Mucosa of descending colon (tissue), 3 donors: ENCODE results near the gene ARMH3. TPM values are rescaled to one million over a fixed set of nuclear protein-coding genes. Genes with fewer than 3 reads are reported as not detected.
A peak's percentile ranks its signal among the peaks of the same experiment; 100 is the strongest.
"Not testable (repeated sequence)": the region's sequence is repeated elsewhere in the genome, so short reads cannot be mapped to it uniquely, and the experiment has no call there.

Experiments
- ATAC-seq: fragments of 200-7000 bp; cut with Tn5 transposase; one replicate; pipeline ENCODE4 v1.9.1; 2020; ENCODE audit warnings: mild to moderate bottlenecking, moderate library complexity
- DNase-seq, 3 donors: peaks; one replicate each; pipeline ENCODE4 v3.0.0-alpha.2; 2020
- H3K36me3 ChIP-seq: fragments of 200-600 bp; one replicate; pipeline ENCODE4 v1.8.0; 2021; ENCODE audit warnings: low read depth, mild to moderate bottlenecking
- H3K4me1 ChIP-seq: fragments of 200-600 bp; one replicate; pipeline ENCODE4 v1.8.0; 2021; ENCODE audit warnings: low read depth, mild to moderate bottlenecking
- H3K4me3 ChIP-seq: fragments of 200-600 bp; one replicate; pipeline ENCODE4 v1.8.0; 2021; ENCODE audit warnings: mild to moderate bottlenecking
- H3K9me3 ChIP-seq: fragments of 200-600 bp; one replicate; pipeline ENCODE4 v1.8.0; 2021; ENCODE audit warnings: mild to moderate bottlenecking
- CTCF ChIP-seq: fragments of 200-600 bp; IDR thresholded peaks from one replicate; pipeline ENCODE4 v1.8.0; 2022; ENCODE audit warnings: antibody characterized with exemption, mild to moderate bottlenecking
- intact Hi-C, 2 donors: fragments of 100-400 bp; cut with DNase I in 1 of 2; cut with micrococcal nuclease in 1 of 2; formaldehyde crosslinking; loops; one replicate each; pipeline versions ENCODE4 v1.11.0 to v1.11.1; 2022; cut with DNase I, micrococcal nuclease
- total RNA-seq, 3 donors: library from RNA; stranded (reverse); fragmentation: NEBNext Ultra II Directional in 2 of 3; extraction: Animal tissue kit (Norgen Biotek cat#: 25700) in 2 of 3; gene quantifications; one replicate each; pipeline versions ENCODE4 v1.2.1 to v1.2.4, GENCODE V29; 2021 to 2023
- donor health status: DM: no; HTN: no; CAD: no; lungs with moderate emphysema.
- donor health status: DM: no; HTN: no; CAD: no.
- donor health status: DM: no; HTN: yes; CAD: no.

ARMH3 gene
- total RNA-seq, 3 donors from 2014 or later = 25.8 to 45.6 (median 28.1) TPM

- H3K9me3 ChIP-seq = no peaks in the 10 kb centered on the region
- intact Hi-C loops = no loop called here
- no peak for TF ChIP-seq CTCF
- DNase-seq (no peak), ATAC-seq (no peak)
- peaks cover 27% of the 10 kb centered on the region for H3K4me1 ChIP-seq
- no peaks in the 10 kb centered on the region for H3K36me3 ChIP-seq
- H3K4me3 ChIP-seq = no peak overlapping the region
Observed at GRCh38 chr10:102064503-102064867, 8.5 kb upstream of the ARMH3 start.

GRCh38 chr10:102059987-102060386 is 4.0 kb upstream of the ARMH3 start:
- no peaks in the 10 kb centered on the region for H3K9me3 ChIP-seq
- intact Hi-C loops = no loop called here
- DNase-seq (no peak), ATAC-seq (no peak)
- no peak for TF ChIP-seq CTCF
- H3K36me3 ChIP-seq = no peaks in the 10 kb centered on the region
- no peak overlapping the region for H3K4me3 ChIP-seq
- H3K4me1 ChIP-seq = peaks cover 8% of the 10 kb centered on the region

GRCh38 chr10:102054881-102055646 is 909 bp downstream of the ARMH3 start:
- peak in 1 of 3 donors; percentile 52 for DNase-seq
- H3K36me3 ChIP-seq, ATAC-seq, intact Hi-C loops, H3K9me3 ChIP-seq: not testable (repeated sequence)
- Histone ChIP-seq H3K4me1 (peaks cover 17% of the 10 kb centered on the region), H3K4me3 (peak overlapping the region; percentile 80)

- no peak for ATAC-seq
- intact Hi-C loops = no loop called here
- H3K4me1 ChIP-seq = no peaks in the 10 kb centered on the region
- H3K9me3 ChIP-seq = no peaks in the 10 kb centered on the region
- DNase-seq = no peak
- TF ChIP-seq CTCF = no peak
- H3K4me3 ChIP-seq = no peak overlapping the region
- no peaks in the 10 kb centered on the region for H3K36me3 ChIP-seq
Observed at GRCh38 chr10:102046095-102046494, 9.9 kb downstream of the ARMH3 start.

- intact Hi-C loops = no loop called here
- no peak for ATAC-seq
- Histone ChIP-seq H3K4me1 (no peaks in the 10 kb centered on the region), H3K36me3 (no peaks in the 10 kb centered on the region), H3K9me3 (no peaks in the 10 kb centered on the region), H3K4me3 (no peak overlapping the region)
- TF ChIP-seq CTCF = no peak
- no peak for DNase-seq
Observed at GRCh38 chr10:102045292-102045691, 10.7 kb downstream of the ARMH3 start.

- Histone ChIP-seq H3K4me3 (no peak overlapping the region), H3K9me3 (no peaks in the 10 kb centered on the region), H3K4me1 (no peaks in the 10 kb centered on the region), H3K36me3 (no peaks in the 10 kb centered on the region)
- TF ChIP-seq CTCF = no peak
- no peak for ATAC-seq
- no peak for DNase-seq
- intact Hi-C loops = no loop called here
Observed at GRCh38 chr10:102040305-102041050, 15.5 kb downstream of the ARMH3 start.
